A673 (cell line): ENCODE data around the gene GNG7. TPM values are rescaled to one million over a fixed set of nuclear protein-coding genes. Genes with fewer than 3 reads are reported as not detected.

Source experiments
- BruUV-seq: library from RNA; stranded (reverse); fragments of 400-500 nt; replicated peaks from 2 replicates; lab custom pipeline; 2021; lab: Mats Ljungman, UMichigan
- CTCF ChIA-PET: fragments of 300-600 bp; sonication (Branson Sonifier 250); formaldehyde crosslinking; loops from one replicate; lab custom pipeline; 2022; ENCODE audit warnings: antibody characterized with exemption; lab: Charles Lee
- POLR2A ChIA-PET: fragments of 300-600 bp; sonication (Branson Sonifier 250); formaldehyde crosslinking; loops from one replicate; lab custom pipeline; 2022; ENCODE audit warnings: antibody characterized with exemption; ENCODE audit not compliant: low non-redundant PET; lab: Charles Lee
- DNase-seq: peaks from one replicate; pipeline ENCODE4 v3.0.0-alpha.2; 2015; ENCODE audit warnings: low spot score
- H3K27ac ChIP-seq: fragments of 200-600 bp; sonication (generic); 2 replicates; pipeline ENCODE4 v1.5.1; 2016; ENCODE audit warnings: mixed run types, low read depth, mild to moderate bottlenecking, mixed read lengths, antibody characterized with exemption, low read length; ENCODE audit not compliant: poor library complexity, severe bottlenecking
- H3K27me3 ChIP-seq: fragments of 200-600 bp; sonication (generic); replicated peaks from 2 replicates; pipeline ENCODE4 v1.6.1; 2017; ENCODE audit warnings: mixed run types, low read depth, mild to moderate bottlenecking, mixed read lengths, antibody characterized with exemption, low read length; ENCODE audit not compliant: insufficient read depth, poor library complexity
- H3K36me3 ChIP-seq: fragments of 200-600 bp; sonication (generic); 2 replicates; pipeline ENCODE4 v1.6.1; 2016; ENCODE audit warnings: mixed run types, mild to moderate bottlenecking, mixed read lengths, antibody characterized with exemption, low read length; ENCODE audit not compliant: insufficient read depth, poor library complexity, severe bottlenecking
- H3K4me1 ChIP-seq: fragments of 200-600 bp; sonication (generic); 2 replicates; pipeline ENCODE4 v1.6.1; 2017; ENCODE audit warnings: mixed run types, mild to moderate bottlenecking, mixed read lengths, antibody characterized with exemption, low read length; ENCODE audit not compliant: insufficient read depth, poor library complexity, severe bottlenecking
- H3K4me3 ChIP-seq: fragments of 200-600 bp; sonication (generic); 2 replicates; pipeline ENCODE4 v1.5.1; 2016; ENCODE audit warnings: low read depth, mixed run types, mild to moderate bottlenecking, mixed read lengths, low read length; ENCODE audit not compliant: poor library complexity, severe bottlenecking
- H3K9me3 ChIP-seq: fragments of 200-600 bp; sonication (generic); 2 replicates; pipeline ENCODE4 v1.6.1; 2016; ENCODE audit warnings: mixed run types, low read depth, mild to moderate bottlenecking, mixed read lengths, antibody characterized with exemption, low read length; ENCODE audit not compliant: poor library complexity, severe bottlenecking
- CTCF ChIP-seq: fragments of 300-800, 200-600 bp; sonication (generic); conservative IDR thresholded peaks from 2 replicates; pipeline ENCODE4 v1.5.1; 2017; ENCODE audit warnings: low read depth, mild to moderate bottlenecking, antibody characterized with exemption, low read length, moderate library complexity, mixed read lengths
- EZH2 ChIP-seq: fragments of 200-600 bp; sonication (generic); IDR thresholded peaks from 2 replicates; pipeline ENCODE4 v1.6.1; 2017; ENCODE audit warnings: borderline replicate concordance, low read depth, mild to moderate bottlenecking, mixed read lengths, antibody characterized with exemption, low read length; ENCODE audit not compliant: poor library complexity, severe bottlenecking
- intact Hi-C: fragments of 100-400 bp; cut with micrococcal nuclease; formaldehyde crosslinking; loops from one replicate; pipeline ENCODE4 v1.10.0; 2022; ENCODE audit not compliant: unreplicated experiment
- total RNA-seq: library from RNA; stranded (reverse); gene quantifications from 2 replicates; pipeline ENCODE4 v1.2.3, GENCODE V29; 2021

GNG7 gene
- total RNA-seq, 1 experiment from 2014 or later: 0.30 TPM

GRCh38 chr19:2732883-2733282, 30.4 kb upstream of the GNG7 start:
- ChIA-PET POLR2A (no interaction called here), CTCF (no interaction called here)
- no peaks in the 10 kb centered on the region for H3K4me1 ChIP-seq
- H3K36me3 ChIP-seq: peaks cover 4% of the 10 kb centered on the region
- no peak overlapping the region for H3K27ac ChIP-seq
- no TSS peak for BruUV-seq
- no peak for DNase-seq
- intact Hi-C loops: no loop called here
- H3K4me3 ChIP-seq: no peak overlapping the region
- no peaks in the 10 kb centered on the region for H3K9me3 ChIP-seq
- H3K27me3 ChIP-seq: no peaks in the 10 kb centered on the region
- TF ChIP-seq EZH2 (no peak), CTCF (no peak)

- CTCF ChIA-PET: no interaction called here
- BruUV-seq: no TSS peak
- peaks cover 2% of the 10 kb centered on the region for H3K27me3 ChIP-seq
- no peaks in the 10 kb centered on the region for H3K9me3 ChIP-seq
- DNase-seq: no peak
- peaks cover 4% of the 10 kb centered on the region for H3K36me3 ChIP-seq
- no peak overlapping the region for H3K4me3 ChIP-seq
- no peaks in the 10 kb centered on the region for H3K4me1 ChIP-seq
- no peak for TF ChIP-seq EZH2
- no peak for TF ChIP-seq CTCF
- no peak overlapping the region for H3K27ac ChIP-seq
- intact Hi-C loops: no loop called here
- POLR2A ChIA-PET: no interaction called here
Observed at GRCh38 chr19:2732157-2732725, 29.7 kb upstream of the GNG7 start.

- Histone ChIP-seq H3K4me1 (no peaks in the 10 kb centered on the region), H3K27ac (no peak overlapping the region), H3K36me3 (peaks cover 3% of the 10 kb centered on the region), H3K27me3 (peaks cover 11% of the 10 kb centered on the region), H3K4me3 (no peak overlapping the region), H3K9me3 (no peaks in the 10 kb centered on the region)
- TF ChIP-seq EZH2 (no peak), CTCF (no peak)
- BruUV-seq: no TSS peak
- POLR2A ChIA-PET: interaction anchor here (0.6 kb wide), 2 partner anchors 46 to 487 kb away, joined by 3 read pairs; no protein-coding TSS in a partner anchor
- no peak for DNase-seq
- CTCF ChIA-PET: no interaction called here
- intact Hi-C loops: no loop called here
Observed at GRCh38 chr19:2731181-2731995, 28.9 kb upstream of the GNG7 start.
